ENCODE data around the gene MTF1.
"Not testable (repeated sequence)": the region's sequence is repeated elsewhere in the genome, so short reads cannot be mapped to it uniquely, and the experiment has no call there.

Gene MTF1

GRCh38 chr1:37859507-37860345 lies at the start of gene MTF1:
Gene MTF1, minus strand, starts transcription at chr1:37859592. Its CDS starts 1,934 bp downstream, at chr1:37857658.
- peak; percentile 99 for DNase-seq (ENCODE audit: low spot score)

GRCh38 chr1:37908531-37908930 lies 49.1 kb upstream of the MTF1 start:
- not testable (repeated sequence) for DNase-seq (ENCODE audit: low spot score)

- DNase-seq (ENCODE audit: low spot score): not testable (repeated sequence)
Measured at GRCh38 chr1:37907416-37908125, 48.2 kb upstream of the MTF1 start.

GRCh38 chr1:37906591-37906990 lies 47.2 kb upstream of the MTF1 start:
- DNase-seq (ENCODE audit: low spot score): not testable (repeated sequence)

- no peak for DNase-seq (ENCODE audit: low spot score)
Measured at GRCh38 chr1:37905727-37906126, 46.3 kb upstream of the MTF1 start.

- DNase-seq (ENCODE audit: low spot score): not testable (repeated sequence)
Measured at GRCh38 chr1:37903921-37904320, 44.5 kb upstream of the MTF1 start.

- DNase-seq (ENCODE audit: low spot score): no peak
Measured at GRCh38 chr1:37902983-37903382, 43.6 kb upstream of the MTF1 start.

GRCh38 chr1:37901893-37902225 lies 42.5 kb upstream of the MTF1 start:
- DNase-seq (ENCODE audit: low spot score): no peak

- no peak for DNase-seq (ENCODE audit: low spot score)
Measured at GRCh38 chr1:37901191-37901892, 42.0 kb upstream of the MTF1 start.

GRCh38 chr1:37897563-37897962 lies 38.2 kb upstream of the MTF1 start:
- DNase-seq (ENCODE audit: low spot score): not testable (repeated sequence)

GRCh38 chr1:37893673-37894072 lies 34.3 kb upstream of the MTF1 start:
- DNase-seq (ENCODE audit: low spot score): no peak

GRCh38 chr1:37892151-37893047 lies 33.0 kb upstream of the MTF1 start:
- peak; percentile 47 for DNase-seq (ENCODE audit: low spot score)

- DNase-seq (ENCODE audit: low spot score): peak; percentile 37
Measured at GRCh38 chr1:37890378-37891014, 31.1 kb upstream of the MTF1 start.

GRCh38 chr1:37888022-37888700 lies 28.8 kb upstream of the MTF1 start:
- no peak for DNase-seq (ENCODE audit: low spot score)

GRCh38 chr1:37884145-37884544 lies 24.8 kb upstream of the MTF1 start:
- no peak for DNase-seq (ENCODE audit: low spot score)

GRCh38 chr1:37883671-37884070 lies 24.3 kb upstream of the MTF1 start:
- no peak for DNase-seq (ENCODE audit: low spot score)

- DNase-seq (ENCODE audit: low spot score): no peak
Measured at GRCh38 chr1:37879865-37880264, 20.5 kb upstream of the MTF1 start.

GRCh38 chr1:37878071-37878470 lies 18.7 kb upstream of the MTF1 start:
- no peak for DNase-seq (ENCODE audit: low spot score)

GRCh38 chr1:37875833-37876232 lies 16.4 kb upstream of the MTF1 start:
- no peak for DNase-seq (ENCODE audit: low spot score)

- no peak for DNase-seq (ENCODE audit: low spot score)
Measured at GRCh38 chr1:37872692-37873091, 13.3 kb upstream of the MTF1 start.

- no peak for DNase-seq (ENCODE audit: low spot score)
Measured at GRCh38 chr1:37868466-37868865, 9.1 kb upstream of the MTF1 start.

Measured in GM03348 (cell line).